Upper lobe of left lung (tissue), 4 donors: ENCODE results near the gene SLC22A1.

Experiments
- EP300 ChIP-seq, 4 donors: sonication (generic); formaldehyde crosslinking; IDR thresholded peaks; one replicate each; pipeline ENCODE4 v1.5.1; 2017; ENCODE audit warnings: antibody characterized with exemption in 4 of 4, control low read depth in 2 of 4
- POLR2A ChIP-seq, 4 donors: fragments of 450-650 bp; IDR thresholded peaks; one replicate each; pipeline ENCODE4 v1.5.1; 2016 to 2017; ENCODE audit warnings: antibody characterized with exemption in 4 of 4, mild to moderate bottlenecking in 2 of 4
- POLR2AphosphoS5 ChIP-seq, 2 donors: sonication (generic); formaldehyde crosslinking; IDR thresholded peaks; one replicate each; pipeline ENCODE4 v1.5.1; 2017; ENCODE audit warnings: antibody characterized with exemption in 2 of 2
- TF ChIP-seq, protein P1 (sequence below), 6 experiments: fragments of 450-650 bp in 4 of 6; fragments of 200-600 bp in 2 of 6; sonication (generic) in 2 of 6; IDR thresholded peaks; one replicate each; pipeline ENCODE4 v1.5.1; 2016 to 2019; ENCODE audit warnings: antibody characterized with exemption in 6 of 6

DNA sequence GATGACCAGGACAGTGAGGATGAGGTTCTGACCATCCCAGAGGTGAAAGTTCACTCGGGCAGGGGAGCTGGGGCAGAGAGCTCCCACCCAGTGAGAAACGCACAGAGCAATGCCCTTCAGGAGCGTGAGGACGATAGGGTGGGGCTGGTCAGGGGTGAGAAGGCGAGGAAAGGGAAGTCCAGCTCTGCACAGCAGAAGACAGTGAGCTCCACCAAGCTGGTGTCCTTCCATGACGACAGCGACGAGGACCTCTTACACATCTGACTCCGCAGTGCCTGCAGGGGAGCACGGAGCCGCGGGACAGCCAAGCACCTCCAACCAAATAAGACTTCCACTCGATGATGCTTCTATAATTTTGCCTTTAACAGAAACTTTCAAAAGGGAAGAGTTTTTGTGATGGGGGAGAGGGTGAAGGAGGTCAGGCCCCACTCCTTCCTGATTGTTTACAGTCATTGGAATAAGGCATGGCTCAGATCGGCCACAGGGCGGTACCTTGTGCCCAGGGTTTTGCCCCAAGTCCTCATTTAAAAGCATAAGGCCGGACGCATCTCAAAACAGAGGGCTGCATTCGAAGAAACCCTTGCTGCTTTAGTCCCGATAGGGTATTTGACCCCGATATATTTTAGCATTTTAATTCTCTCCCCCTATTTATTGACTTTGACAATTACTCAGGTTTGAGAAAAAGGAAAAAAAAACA lies 16.6 kb upstream of the SLC22A1 start:
- TF ChIP-seq, protein P1, sequence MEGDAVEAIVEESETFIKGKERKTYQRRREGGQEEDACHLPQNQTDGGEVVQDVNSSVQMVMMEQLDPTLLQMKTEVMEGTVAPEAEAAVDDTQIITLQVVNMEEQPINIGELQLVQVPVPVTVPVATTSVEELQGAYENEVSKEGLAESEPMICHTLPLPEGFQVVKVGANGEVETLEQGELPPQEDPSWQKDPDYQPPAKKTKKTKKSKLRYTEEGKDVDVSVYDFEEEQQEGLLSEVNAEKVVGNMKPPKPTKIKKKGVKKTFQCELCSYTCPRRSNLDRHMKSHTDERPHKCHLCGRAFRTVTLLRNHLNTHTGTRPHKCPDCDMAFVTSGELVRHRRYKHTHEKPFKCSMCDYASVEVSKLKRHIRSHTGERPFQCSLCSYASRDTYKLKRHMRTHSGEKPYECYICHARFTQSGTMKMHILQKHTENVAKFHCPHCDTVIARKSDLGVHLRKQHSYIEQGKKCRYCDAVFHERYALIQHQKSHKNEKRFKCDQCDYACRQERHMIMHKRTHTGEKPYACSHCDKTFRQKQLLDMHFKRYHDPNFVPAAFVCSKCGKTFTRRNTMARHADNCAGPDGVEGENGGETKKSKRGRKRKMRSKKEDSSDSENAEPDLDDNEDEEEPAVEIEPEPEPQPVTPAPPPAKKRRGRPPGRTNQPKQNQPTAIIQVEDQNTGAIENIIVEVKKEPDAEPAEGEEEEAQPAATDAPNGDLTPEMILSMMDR (IDR thresholded peaks at IDR 0.05), result no peak
- TF ChIP-seq POLR2A (IDR thresholded peaks at IDR 0.05) (no peak), POLR2AphosphoS5 (IDR thresholded peaks at IDR 0.05) (no peak), EP300 (IDR thresholded peaks at IDR 0.05) (no peak)
